ENCODE measurements around the gene AP3M1.
"Not testable (repeated sequence)": the region's sequence is repeated elsewhere in the genome, so short reads cannot be mapped to it uniquely, and the experiment has no call there.

The AP3M1 gene

GRCh38 chr10:74150204-74150989, at the start of gene AP3M1:
Gene AP3M1 (minus strand): TSS chr10:74150828. CDS start chr10:74138379, 12,449 bp downstream.
- H3K27ac Mint-ChIP-seq: peak within 1 kb of the TSS; percentile 78
- peaks cover 13% of the 10 kb centered on the region for H3K36me3 Mint-ChIP-seq
- no peaks in the 10 kb centered on the region for H3K9me3 Mint-ChIP-seq (ENCODE audit: low read depth)
- H3K4me3 Mint-ChIP-seq: no peak within 1 kb of the TSS
- peaks cover 46% of the 10 kb centered on the region for H3K4me1 Mint-ChIP-seq (ENCODE audit: low read depth)
- H3K27me3 Mint-ChIP-seq: no peaks in the 10 kb centered on the region

- H3K4me1 Mint-ChIP-seq (ENCODE audit: low read depth): peaks cover 22% of the 10 kb centered on the region
- no peaks in the 10 kb centered on the region for H3K27me3 Mint-ChIP-seq
- no peak overlapping the region for H3K4me3 Mint-ChIP-seq
- peaks cover 13% of the 10 kb centered on the region for H3K36me3 Mint-ChIP-seq
- H3K27ac Mint-ChIP-seq: no peak overlapping the region
- no peaks in the 10 kb centered on the region for H3K9me3 Mint-ChIP-seq (ENCODE audit: low read depth)
Observed at GRCh38 chr10:74199315-74199714, 48.7 kb upstream of the AP3M1 start.

GRCh38 chr10:74194999-74195398, 44.4 kb upstream of the AP3M1 start:
- Mint-ChIP-seq H3K4me3 (peak overlapping the region; percentile 40), H3K36me3 (peaks cover 5% of the 10 kb centered on the region), H3K9me3 (ENCODE audit: low read depth) (no peaks in the 10 kb centered on the region), H3K27ac (no peak overlapping the region), H3K27me3 (no peaks in the 10 kb centered on the region), H3K4me1 (ENCODE audit: low read depth) (peaks cover 45% of the 10 kb centered on the region)

GRCh38 chr10:74194545-74194944, 43.9 kb upstream of the AP3M1 start:
- no peak overlapping the region for H3K27ac Mint-ChIP-seq
- no peaks in the 10 kb centered on the region for H3K9me3 Mint-ChIP-seq (ENCODE audit: low read depth)
- peaks cover 49% of the 10 kb centered on the region for H3K4me1 Mint-ChIP-seq (ENCODE audit: low read depth)
- peaks cover 5% of the 10 kb centered on the region for H3K36me3 Mint-ChIP-seq
- no peaks in the 10 kb centered on the region for H3K27me3 Mint-ChIP-seq
- peak overlapping the region; percentile 15 for H3K4me3 Mint-ChIP-seq

GRCh38 chr10:74190494-74190893, 39.9 kb upstream of the AP3M1 start:
- Mint-ChIP-seq H3K4me3 (peak overlapping the region; percentile 80), H3K36me3 (peaks cover 2% of the 10 kb centered on the region), H3K27ac (peak overlapping the region; percentile 93), H3K4me1 (ENCODE audit: low read depth) (peaks cover 58% of the 10 kb centered on the region), H3K27me3 (no peaks in the 10 kb centered on the region), H3K9me3 (ENCODE audit: low read depth) (no peaks in the 10 kb centered on the region)

- no peaks in the 10 kb centered on the region for H3K9me3 Mint-ChIP-seq (ENCODE audit: low read depth)
- H3K27ac Mint-ChIP-seq: peak overlapping the region; percentile 93
- peaks cover 59% of the 10 kb centered on the region for H3K4me1 Mint-ChIP-seq (ENCODE audit: low read depth)
- H3K36me3 Mint-ChIP-seq: peaks cover 4% of the 10 kb centered on the region
- peak overlapping the region; percentile 80 for H3K4me3 Mint-ChIP-seq
- H3K27me3 Mint-ChIP-seq: no peaks in the 10 kb centered on the region
Observed at GRCh38 chr10:74189999-74190421, 39.4 kb upstream of the AP3M1 start.

- not testable (repeated sequence) for H3K36me3 Mint-ChIP-seq; H3K4me3 Mint-ChIP-seq; H3K9me3 Mint-ChIP-seq (ENCODE audit: low read depth); H3K27me3 Mint-ChIP-seq; H3K27ac Mint-ChIP-seq
- peaks cover 46% of the 10 kb centered on the region for H3K4me1 Mint-ChIP-seq (ENCODE audit: low read depth)
Observed at GRCh38 chr10:74188617-74189016, 38.0 kb upstream of the AP3M1 start.

GRCh38 chr10:74187237-74187636, 36.6 kb upstream of the AP3M1 start:
- Mint-ChIP-seq H3K9me3 (ENCODE audit: low read depth) (no peaks in the 10 kb centered on the region), H3K4me3 (no peak overlapping the region), H3K27ac (peak overlapping the region; percentile 41), H3K36me3 (peaks cover 4% of the 10 kb centered on the region), H3K27me3 (no peaks in the 10 kb centered on the region), H3K4me1 (ENCODE audit: low read depth) (peaks cover 37% of the 10 kb centered on the region)

GRCh38 chr10:74186678-74187077, 36.0 kb upstream of the AP3M1 start:
- no peak overlapping the region for H3K4me3 Mint-ChIP-seq
- no peaks in the 10 kb centered on the region for H3K27me3 Mint-ChIP-seq

GRCh38 chr10:74179111-74179710, 28.6 kb upstream of the AP3M1 start:
- no peaks in the 10 kb centered on the region for H3K27me3 Mint-ChIP-seq
- no peaks in the 10 kb centered on the region for H3K9me3 Mint-ChIP-seq (ENCODE audit: low read depth)
- peak overlapping the region; percentile 71 for H3K27ac Mint-ChIP-seq
- H3K4me1 Mint-ChIP-seq (ENCODE audit: low read depth): peaks cover 45% of the 10 kb centered on the region
- H3K4me3 Mint-ChIP-seq: peak overlapping the region; percentile 69
- peaks cover 3% of the 10 kb centered on the region for H3K36me3 Mint-ChIP-seq

More at GRCh38 chr10:74186678-74187077, 36.0 kb upstream of the AP3M1 start:
- Mint-ChIP-seq H3K36me3 (peaks cover 4% of the 10 kb centered on the region), H3K4me1 (ENCODE audit: low read depth) (peaks cover 41% of the 10 kb centered on the region), H3K27ac (peak overlapping the region; percentile 41), H3K9me3 (ENCODE audit: low read depth) (no peaks in the 10 kb centered on the region)

- H3K27me3 Mint-ChIP-seq: no peaks in the 10 kb centered on the region
- peaks cover 45% of the 10 kb centered on the region for H3K4me1 Mint-ChIP-seq (ENCODE audit: low read depth)
- peak overlapping the region; percentile 79 for H3K27ac Mint-ChIP-seq
- H3K9me3 Mint-ChIP-seq (ENCODE audit: low read depth): no peaks in the 10 kb centered on the region
- peak overlapping the region; percentile 69 for H3K4me3 Mint-ChIP-seq
- H3K36me3 Mint-ChIP-seq: peaks cover 3% of the 10 kb centered on the region
Observed at GRCh38 chr10:74178042-74178791, 27.6 kb upstream of the AP3M1 start.

GRCh38 chr10:74177140-74177677, 26.6 kb upstream of the AP3M1 start:
- peaks cover 3% of the 10 kb centered on the region for H3K36me3 Mint-ChIP-seq
- peak overlapping the region; percentile 98 for H3K27ac Mint-ChIP-seq
- H3K4me3 Mint-ChIP-seq: peak overlapping the region; percentile 93
- H3K27me3 Mint-ChIP-seq: no peaks in the 10 kb centered on the region
- H3K9me3 Mint-ChIP-seq (ENCODE audit: low read depth): no peaks in the 10 kb centered on the region
- peaks cover 45% of the 10 kb centered on the region for H3K4me1 Mint-ChIP-seq (ENCODE audit: low read depth)

- Mint-ChIP-seq H3K36me3 (peaks cover 4% of the 10 kb centered on the region), H3K9me3 (ENCODE audit: low read depth) (no peaks in the 10 kb centered on the region), H3K4me1 (ENCODE audit: low read depth) (peaks cover 39% of the 10 kb centered on the region), H3K27me3 (no peaks in the 10 kb centered on the region), H3K27ac (peak overlapping the region; percentile 98), H3K4me3 (peak overlapping the region; percentile 93)
Observed at GRCh38 chr10:74176380-74177139, 25.9 kb upstream of the AP3M1 start.
